ENCODE data around the gene TDG. TPM values are rescaled to one million over a fixed set of nuclear protein-coding genes. Genes with fewer than 3 reads are reported as not detected.

The TDG gene
- total and polyA plus RNA-seq, 8 donors, result 5.8 to 13.8 (median 9.3) TPM

DNA sequence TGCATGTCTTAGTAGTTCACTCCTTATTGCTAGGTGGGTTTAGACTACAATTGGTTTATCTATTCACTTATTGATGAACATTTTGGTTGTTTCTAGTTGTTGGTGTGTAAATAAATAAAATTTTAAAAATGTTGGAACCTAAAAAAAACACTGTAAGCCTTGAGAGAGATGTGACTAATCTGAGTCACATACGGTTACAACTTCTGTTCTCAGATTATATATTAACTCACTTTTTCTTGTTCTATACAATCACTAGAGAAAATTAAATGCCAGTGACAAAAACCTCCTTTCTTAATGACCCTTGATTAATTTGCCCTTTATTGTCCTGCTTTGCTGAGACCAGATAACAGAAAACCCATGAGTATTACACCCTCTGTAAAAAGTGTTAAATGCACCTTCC, 7.1 kb upstream of the TDG start:
- ATAC-seq (no peak), FAIRE-seq (no peak), DNase-seq (no peak)
- Histone ChIP-seq H3K36me3 (no peaks in the 10 kb centered on the region), H3K4me3 (no peak overlapping the region), H3K9me3 (no peaks in the 10 kb centered on the region), H3K27ac (no peak overlapping the region), H3K27me3 (no peaks in the 10 kb centered on the region), H3K4me1 (peaks cover 8 to 14% (median 12%) of the 10 kb centered on the region in 3 donors)
- TF ChIP-seq, protein P1, sequence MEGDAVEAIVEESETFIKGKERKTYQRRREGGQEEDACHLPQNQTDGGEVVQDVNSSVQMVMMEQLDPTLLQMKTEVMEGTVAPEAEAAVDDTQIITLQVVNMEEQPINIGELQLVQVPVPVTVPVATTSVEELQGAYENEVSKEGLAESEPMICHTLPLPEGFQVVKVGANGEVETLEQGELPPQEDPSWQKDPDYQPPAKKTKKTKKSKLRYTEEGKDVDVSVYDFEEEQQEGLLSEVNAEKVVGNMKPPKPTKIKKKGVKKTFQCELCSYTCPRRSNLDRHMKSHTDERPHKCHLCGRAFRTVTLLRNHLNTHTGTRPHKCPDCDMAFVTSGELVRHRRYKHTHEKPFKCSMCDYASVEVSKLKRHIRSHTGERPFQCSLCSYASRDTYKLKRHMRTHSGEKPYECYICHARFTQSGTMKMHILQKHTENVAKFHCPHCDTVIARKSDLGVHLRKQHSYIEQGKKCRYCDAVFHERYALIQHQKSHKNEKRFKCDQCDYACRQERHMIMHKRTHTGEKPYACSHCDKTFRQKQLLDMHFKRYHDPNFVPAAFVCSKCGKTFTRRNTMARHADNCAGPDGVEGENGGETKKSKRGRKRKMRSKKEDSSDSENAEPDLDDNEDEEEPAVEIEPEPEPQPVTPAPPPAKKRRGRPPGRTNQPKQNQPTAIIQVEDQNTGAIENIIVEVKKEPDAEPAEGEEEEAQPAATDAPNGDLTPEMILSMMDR (IDR thresholded peaks at IDR 0.05), result no peak
- intact Hi-C loops (cut with DNase I), result no loop called here
- 43 to 46% methylated on average over 1 of the region's 1 CpG for WGBS, 2 donors

DNA sequence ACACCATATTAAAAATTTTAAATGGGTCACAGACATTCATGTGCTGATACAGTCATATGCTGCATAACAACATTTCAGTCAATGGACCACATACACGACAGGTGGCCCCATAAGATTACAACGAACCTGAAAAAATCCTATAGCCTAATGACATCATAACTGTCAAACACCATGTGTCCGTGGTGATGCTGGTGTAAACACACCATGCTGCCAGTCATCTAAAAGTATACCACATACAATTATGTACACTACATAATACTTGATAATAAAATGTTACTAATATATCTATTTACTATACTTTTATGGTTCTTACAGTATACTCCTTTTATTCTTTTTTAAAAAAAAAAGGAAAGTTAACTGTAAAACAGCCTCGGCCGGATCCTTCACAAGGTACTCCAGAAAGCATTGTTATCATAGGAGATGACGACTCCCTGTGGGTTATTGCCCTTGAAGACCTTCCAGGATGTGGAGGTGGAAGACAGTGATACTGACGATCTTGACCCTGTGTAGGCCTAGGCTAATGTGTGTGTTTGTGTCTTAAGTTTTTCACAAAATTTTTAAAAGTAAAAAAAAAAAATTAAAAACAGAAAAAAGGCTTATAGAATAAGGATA, 5.0 kb upstream of the TDG start:
- Histone ChIP-seq H3K27ac (no peak overlapping the region), H3K36me3 (no peaks in the 10 kb centered on the region), H3K9me3 (no peaks in the 10 kb centered on the region), H3K4me3 (no peak overlapping the region), H3K27me3 (no peaks in the 10 kb centered on the region), H3K4me1 (peaks cover 8 to 19% (median 11%) of the 10 kb centered on the region in 3 donors)
- intact Hi-C loops (cut with DNase I), result no loop called here
- TF ChIP-seq, protein P1 (IDR thresholded peaks at IDR 0.05), result no peak
- 53 to 59% methylated on average over 7 of the region's 7 CpGs for WGBS, 2 donors
- ATAC-seq, result no peak
- FAIRE-seq, result no peak
- no peak for DNase-seq

- Histone ChIP-seq H3K4me1 (peaks cover 6 to 21% (median 9%) of the 10 kb centered on the region in 3 donors), H3K27me3 (no peaks in the 10 kb centered on the region), H3K36me3 (no peaks in the 10 kb centered on the region), H3K4me3 (no peak overlapping the region), H3K9me3 (no peaks in the 10 kb centered on the region), H3K27ac (no peak overlapping the region)
- TF ChIP-seq, protein P1 (IDR thresholded peaks at IDR 0.05), result no peak
- FAIRE-seq, result no peak
- intact Hi-C loops (cut with DNase I), result no loop called here
- ATAC-seq, result no peak
- 53 to 55% methylated on average over 1 of the region's 1 CpG for WGBS, 2 donors
- no peak for DNase-seq
Measured at GRCh38 chr12:103962493-103962892, 3.2 kb upstream of the TDG start.

DNA sequence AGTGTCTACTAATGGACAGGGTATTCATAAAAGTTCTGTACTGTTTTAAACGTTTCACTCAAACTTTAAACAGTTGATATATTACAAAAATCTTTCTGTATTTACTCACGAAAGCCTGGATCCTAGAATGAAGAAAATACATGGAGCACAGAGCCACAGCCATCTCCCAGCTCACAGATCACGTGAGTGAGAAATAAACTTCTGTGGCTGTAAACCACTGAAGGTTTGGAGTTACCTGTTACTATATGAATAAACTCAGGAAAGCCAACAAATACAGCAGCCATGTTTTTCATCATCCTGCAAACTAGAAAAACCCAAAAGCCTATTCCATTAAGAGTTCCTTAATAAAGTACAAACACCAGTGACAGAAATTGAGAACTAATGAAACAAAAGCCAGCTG, 867 bp upstream of the TDG start:
- Histone ChIP-seq H3K36me3 (no peaks in the 10 kb centered on the region), H3K27ac (peak overlapping the region in 2 of 4 donors; percentile 90 to 94), H3K4me1 (peaks cover 6 to 29% (median 9%) of the 10 kb centered on the region in 3 donors), H3K9me3 (no peaks in the 10 kb centered on the region), H3K4me3 (peak overlapping the region; percentile 67 to 97 (median 81)), H3K27me3 (no peaks in the 10 kb centered on the region)
- DNase-seq (no peak), FAIRE-seq (no peak), ATAC-seq (no peak)
- TF ChIP-seq, protein P1 (IDR thresholded peaks at IDR 0.05), result no peak
- 9 to 14% methylated on average over 3 of the region's 3 CpGs for WGBS, 2 donors
- intact Hi-C loops (cut with DNase I), result no loop called here

DNA sequence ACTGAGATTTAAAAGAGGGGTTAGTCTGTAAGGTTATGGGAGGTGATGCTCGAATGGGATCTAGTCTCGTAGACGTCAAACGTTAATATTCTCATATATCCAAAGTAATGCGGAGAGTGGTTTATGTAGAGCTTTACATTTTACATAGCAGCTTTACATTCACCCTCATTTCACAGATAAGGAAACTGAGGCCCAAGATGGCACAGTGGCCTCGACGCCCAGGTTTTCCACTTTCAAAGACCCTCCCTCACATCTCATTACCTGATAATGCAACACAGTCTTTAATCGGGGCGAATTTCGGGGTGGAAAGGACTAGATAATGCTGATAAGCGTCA, 450 bp upstream of the TDG start:
- 0% methylated on average over 11 of the region's 11 CpGs for WGBS, 2 donors
- no peak for FAIRE-seq

More for the DNA sequence above, 450 bp upstream of the TDG start:
- Histone ChIP-seq H3K36me3 (no peaks in the 10 kb centered on the region), H3K9me3 (no peaks in the 10 kb centered on the region), H3K4me1 (peaks cover 6 to 29% (median 9%) of the 10 kb centered on the region in 3 donors), H3K4me3 (peak overlapping the region; percentile 67 to 97 (median 81)), H3K27me3 (no peaks in the 10 kb centered on the region), H3K27ac (peak overlapping the region; percentile 90 to 94 (median 92))
- intact Hi-C loops (cut with DNase I), result no loop called here
- DNase-seq (no peak), ATAC-seq (peak in 1 of 4 donors; percentile 1)
- TF ChIP-seq, protein P1 (IDR thresholded peaks at IDR 0.05), result no peak

Measured in pancreas (tissue), 10 donors.